K562 (cell line): ENCODE data around the gene ESD. TPM values are rescaled to one million over a fixed set of nuclear protein-coding genes. Genes with fewer than 3 reads are reported as not detected.
A peak's percentile ranks its signal among the peaks of the same experiment; 100 is the strongest.

Source experiments
- ATF3 ChIP-seq, 2 experiments: fragments of 450-650 bp in 1 of 2; sonication (generic) in 1 of 2; formaldehyde crosslinking in 1 of 2; IDR thresholded peaks in 1 of 2; conservative IDR thresholded peaks in 1 of 2; 2 replicates each; pipeline versions ENCODE4 v1.6.1 to v1.8.1; 2016 to 2023; ENCODE audit warnings: mild to moderate bottlenecking in 2 of 2, moderate library complexity in 2 of 2, inconsistent platforms in 1 of 2, missing genetic modification reagents in 1 of 2
- CBX8 ChIP-seq: fragments of 200-600 bp; sonication (generic); IDR thresholded peaks from 2 replicates; pipeline ENCODE4 v1.6.1; 2012; ENCODE audit warnings: borderline replicate concordance, mixed run types, low read depth, mild to moderate bottlenecking, moderate library complexity, mixed read lengths, low read length, control low read depth, inconsistent platforms; ENCODE audit not compliant: poor library complexity, severe bottlenecking; ENCODE audit errors: extremely low read depth
- ETV6 ChIP-seq, 3 experiments: fragments of 150-350 bp in 1 of 3; sonication (generic) in 1 of 3; formaldehyde crosslinking in 1 of 3; IDR thresholded peaks; 2 replicates each; pipeline versions ENCODE4 v1.6.1 to v1.8.0; 2014 to 2022; ENCODE audit warnings: borderline replicate concordance in 2 of 3, low read depth in 2 of 3, antibody characterized with exemption in 1 of 3, low read length in 1 of 3, mild to moderate bottlenecking in 1 of 3, missing genetic modification reagents in 1 of 3
- FOXJ3 ChIP-seq: sonication (generic); formaldehyde crosslinking; IDR thresholded peaks from 2 replicates; pipeline ENCODE4 v1.4.0; 2020; ENCODE audit warnings: mild to moderate bottlenecking, missing genetic modification reagents
- GATA2 ChIP-seq: sonication (generic); formaldehyde crosslinking; IDR thresholded peaks from 2 replicates; pipeline ENCODE4 v1.4.0; 2020; ENCODE audit warnings: mild to moderate bottlenecking, missing genetic modification reagents
- KLF1 ChIP-seq: fragments of 450-650 bp; IDR thresholded peaks from 2 replicates; pipeline ENCODE4 v1.6.1; 2016; ENCODE audit warnings: missing genetic modification characterization, missing compliant biosample characterization
- LARP7 ChIP-seq: fragments of 450-650 bp; IDR thresholded peaks from 2 replicates; pipeline ENCODE4 v1.6.1; 2016
- MED1 ChIP-seq: sonication (generic); formaldehyde crosslinking; IDR thresholded peaks from 2 replicates; pipeline ENCODE4 v1.8.1; 2023; ENCODE audit warnings: missing genetic modification reagents, borderline replicate concordance
- PTRF ChIP-seq: fragments of 450-650 bp; IDR thresholded peaks from 2 replicates; pipeline ENCODE4 v1.6.1; 2016; ENCODE audit warnings: mild to moderate bottlenecking, missing genetic modification characterization, missing compliant biosample characterization
- RHOXF2B ChIP-seq: fragments of 250-450 bp; sonication (Bioruptor Pico); conservative IDR thresholded peaks from 2 replicates; pipeline ENCODE4 v1.5.1; 2021
- SMAD2 ChIP-seq: fragments of 150-350 bp; IDR thresholded peaks from 2 replicates; pipeline ENCODE4 v1.6.1; 2014; ENCODE audit warnings: low read depth, mild to moderate bottlenecking, low read length
- STAG1 ChIP-seq: sonication (generic); formaldehyde crosslinking; IDR thresholded peaks from 2 replicates; pipeline ENCODE4 v1.5.0; 2020; ENCODE audit warnings: missing genetic modification reagents, borderline replicate concordance
- WHSC1 ChIP-seq: IDR thresholded peaks from one replicate; pipeline ENCODE4 v1.6.1; 2012; ENCODE audit warnings: low read length, control low read depth, inconsistent platforms
- ZBTB2 ChIP-seq: fragments of 450-650 bp; IDR thresholded peaks from 2 replicates; pipeline ENCODE4 v1.6.1; 2016; ENCODE audit warnings: antibody characterized with exemption
- ZNF143 ChIP-seq: sonication (generic); formaldehyde crosslinking; IDR thresholded peaks from 2 replicates; pipeline ENCODE4 v1.9.0; 2022; ENCODE audit warnings: mild to moderate bottlenecking, missing genetic modification reagents
- ZNF24 ChIP-seq: fragments of 450-650 bp; IDR thresholded peaks from 2 replicates; pipeline ENCODE4 v1.6.1; 2016
- ZNF512 ChIP-seq: IDR thresholded peaks from 2 replicates; pipeline ENCODE4 v1.6.1; 2016; ENCODE audit warnings: missing genetic modification characterization, missing compliant biosample characterization
- ZNF79 ChIP-seq: fragments of 250-450 bp; sonication (Bioruptor Pico); IDR thresholded peaks from 2 replicates; pipeline ENCODE4 v1.4.0; 2020; ENCODE audit warnings: low read depth, mild to moderate bottlenecking, moderate library complexity
- polyA plus RNA-seq, 8 experiments: library from polyadenylated mRNA; depleted of rRNA in 4 of 8; stranded (reverse) in 5 of 8; unstranded in 3 of 8; fragments of >200 nt; fragmentation: Nextera tagmentation in 2 of 8; fragmentation: Illumina TruSeq in 1 of 8; extraction: Ambion mirVana in 2 of 8; extraction: Trizol in 1 of 8; gene quantifications; 2 replicates each; pipeline versions ENCODE4 v1.2.1 to v1.2.3, GENCODE V29; 2011 to 2014; ENCODE audit warnings: inconsistent platforms in 1 of 8, missing spikeins in 1 of 8
- total RNA-seq, 7 experiments: library from RNA; depleted of rRNA in 6 of 7; stranded (reverse); fragments of >200 nt in 6 of 7; fragmentation: Illumina TruSeq in 2 of 7; extraction: Trizol in 2 of 7; gene quantifications; 2 replicates each; pipeline versions ENCODE4 v1.2.1 to v1.2.3, GENCODE V29; 2011 to 2021; ENCODE audit warnings: low replicate concordance in 1 of 7
- TF ChIP-seq, protein P1 (sequence below): fragments of 150-350 bp; IDR thresholded peaks from 2 replicates; pipeline ENCODE4 v1.6.1; 2014; ENCODE audit warnings: low read depth, mild to moderate bottlenecking, low read length, borderline replicate concordance

The ESD gene
- total and polyA plus RNA-seq, 9 of the 15 experiments (the other 6 are each of a cell fraction or from before 2014, with no cell fraction given): 88.9 to 402 (median 232) TPM

GRCh38 chr13:46796515-46797474, at the start of gene ESD (continued):
- TF ChIP-seq, protein P1, sequence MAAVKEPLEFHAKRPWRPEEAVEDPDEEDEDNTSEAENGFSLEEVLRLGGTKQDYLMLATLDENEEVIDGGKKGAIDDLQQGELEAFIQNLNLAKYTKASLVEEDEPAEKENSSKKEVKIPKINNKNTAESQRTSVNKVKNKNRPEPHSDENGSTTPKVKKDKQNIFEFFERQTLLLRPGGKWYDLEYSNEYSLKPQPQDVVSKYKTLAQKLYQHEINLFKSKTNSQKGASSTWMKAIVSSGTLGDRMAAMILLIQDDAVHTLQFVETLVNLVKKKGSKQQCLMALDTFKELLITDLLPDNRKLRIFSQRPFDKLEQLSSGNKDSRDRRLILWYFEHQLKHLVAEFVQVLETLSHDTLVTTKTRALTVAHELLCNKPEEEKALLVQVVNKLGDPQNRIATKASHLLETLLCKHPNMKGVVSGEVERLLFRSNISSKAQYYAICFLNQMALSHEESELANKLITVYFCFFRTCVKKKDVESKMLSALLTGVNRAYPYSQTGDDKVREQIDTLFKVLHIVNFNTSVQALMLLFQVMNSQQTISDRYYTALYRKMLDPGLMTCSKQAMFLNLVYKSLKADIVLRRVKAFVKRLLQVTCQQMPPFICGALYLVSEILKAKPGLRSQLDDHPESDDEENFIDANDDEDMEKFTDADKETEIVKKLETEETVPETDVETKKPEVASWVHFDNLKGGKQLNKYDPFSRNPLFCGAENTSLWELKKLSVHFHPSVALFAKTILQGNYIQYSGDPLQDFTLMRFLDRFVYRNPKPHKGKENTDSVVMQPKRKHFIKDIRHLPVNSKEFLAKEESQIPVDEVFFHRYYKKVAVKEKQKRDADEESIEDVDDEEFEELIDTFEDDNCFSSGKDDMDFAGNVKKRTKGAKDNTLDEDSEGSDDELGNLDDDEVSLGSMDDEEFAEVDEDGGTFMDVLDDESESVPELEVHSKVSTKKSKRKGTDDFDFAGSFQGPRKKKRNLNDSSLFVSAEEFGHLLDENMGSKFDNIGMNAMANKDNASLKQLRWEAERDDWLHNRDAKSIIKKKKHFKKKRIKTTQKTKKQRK: no peak
- TF ChIP-seq MED1 (CRISPR knock-in tag): no peak
- TF ChIP-seq SMAD2: no peak
- TF ChIP-seq CBX8: no peak
- TF ChIP-seq ZNF24: no peak
- TF ChIP-seq ATF3 (IDR thresholded peaks at IDR 0.05): no peak
- no peak for TF ChIP-seq ATF3 (CRISPR knock-in tag; conservative IDR thresholded peaks at IDR 0.05)
- peak; percentile 76 for TF ChIP-seq ZNF143
- no peak for TF ChIP-seq STAG1 (CRISPR knock-in tag)
- no peak for TF ChIP-seq FOXJ3 (CRISPR knock-in tag)
- no peak for TF ChIP-seq LARP7
- no peak for TF ChIP-seq ZBTB2
- no peak for TF ChIP-seq RHOXF2B
- TF ChIP-seq PTRF: no peak
- no peak for TF ChIP-seq ZNF512 (tag)
- TF ChIP-seq ZNF79: no peak
- TF ChIP-seq WHSC1: no peak
- TF ChIP-seq KLF1 (tag): no peak
- TF ChIP-seq ETV6 (IDR thresholded peaks at IDR 0.05; ENCODE audit: borderline replicate concordance in 1 of 2, low read depth in 2 of 2, low read length in 1 of 2): no peak
- no peak for TF ChIP-seq ETV6 (CRISPR knock-in tag; IDR thresholded peaks at IDR 0.05; ENCODE audit: borderline replicate concordance)
- no peak for TF ChIP-seq GATA2 (CRISPR knock-in tag)
